GM19035 (cell line): Measurements from ENCODE around the gene AIM2.

ENCODE experiments used
- ATAC-seq: cut with Tn5 transposase; IDR thresholded peaks from one replicate; pipeline ENCODE4 v1.9.1; 2021; ENCODE audit not compliant: unreplicated experiment

AIM2 gene

GRCh38 chr1:159023723-159024122 lies 52.8 kb downstream of the AIM2 start:
- ATAC-seq, result no peak

- ATAC-seq, result peak; percentile 93
These were observed 61.1 kb downstream of the AIM2 start for GRCh38 chr1:159015440-159015909.

GRCh38 chr1:159014851-159015250 lies 61.7 kb downstream of the AIM2 start:
- no peak for ATAC-seq

GRCh38 chr1:159014003-159014571 lies 62.5 kb downstream of the AIM2 start:
- no peak for ATAC-seq

GRCh38 chr1:159012495-159012894 lies 64.1 kb downstream of the AIM2 start:
- ATAC-seq, result peak; percentile 26
